ENCODE results near the gene SYT7. TPM values are rescaled to one million over a fixed set of nuclear protein-coding genes. Genes with fewer than 3 reads are reported as not detected.

Gene SYT7
- total RNA-seq, 4 donors from 2014 or later, result 1.3 to 4.2 (median 1.8) TPM

DNA sequence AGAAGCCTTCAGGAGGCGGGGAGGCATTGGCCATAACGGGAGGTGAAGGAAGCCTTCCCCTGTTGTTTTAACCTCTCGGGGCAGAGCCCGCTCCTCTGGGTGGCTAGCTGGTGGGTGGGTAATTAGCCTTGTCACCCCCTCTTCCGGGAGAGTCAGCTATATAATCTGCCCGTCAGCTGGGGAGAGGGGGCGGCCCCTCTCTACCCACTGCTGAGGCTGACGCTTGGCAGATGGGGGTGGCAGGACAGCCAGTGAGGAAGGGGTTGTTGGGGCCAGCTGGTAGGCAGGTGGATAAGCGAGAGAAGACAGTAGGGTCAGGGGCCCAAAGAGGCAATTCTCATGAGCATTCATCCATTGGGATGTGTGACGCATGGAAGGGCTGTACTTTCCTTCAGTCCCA is 33.0 kb upstream of the SYT7 start:
- no peaks in the 10 kb centered on the region for H3K36me3 ChIP-seq
- TF ChIP-seq EP300 (IDR thresholded peaks at IDR 0.05), result no peak
- WGBS, result 52% methylated on average over 9 of the region's 10 CpGs
- H3K27ac ChIP-seq (replicated peaks in 1 of 4), result no peak overlapping the region
- intact Hi-C loops (cut with DNase I), result no loop called here
- H3K27me3 ChIP-seq, result peaks cover 0 to 68% (median 0%) of the 10 kb centered on the region in 4 donors
- H3K4me3 ChIP-seq, result no peak overlapping the region
- H3K9me3 ChIP-seq, result no peaks in the 10 kb centered on the region
- DNase-seq (ENCODE audit: extremely low spot score), result no peak
- H3K4me1 ChIP-seq, result peaks cover 0 to 10% (median 0%) of the 10 kb centered on the region in 4 donors

GRCh38 chr11:61613051-61613450 is 32.2 kb upstream of the SYT7 start:
- Histone ChIP-seq H3K27me3 (peaks cover 0 to 68% (median 0%) of the 10 kb centered on the region in 4 donors), H3K4me3 (no peak overlapping the region), H3K4me1 (peaks cover 0 to 10% (median 0%) of the 10 kb centered on the region in 4 donors), H3K27ac (replicated peaks in 1 of 4) (no peak overlapping the region), H3K9me3 (no peaks in the 10 kb centered on the region), H3K36me3 (no peaks in the 10 kb centered on the region)
- WGBS, result 76% methylated on average over 9 of the region's 9 CpGs
- intact Hi-C loops (cut with DNase I), result no loop called here
- no peak for DNase-seq (ENCODE audit: extremely low spot score)
- TF ChIP-seq POLR2AphosphoS5 (IDR thresholded peaks at IDR 0.05) (no peak), CTCF (IDR thresholded peaks at IDR 0.05) (no peak), EP300 (IDR thresholded peaks at IDR 0.05) (no peak), POLR2A (IDR thresholded peaks at IDR 0.05; ENCODE audit: low read depth) (no peak)

DNA sequence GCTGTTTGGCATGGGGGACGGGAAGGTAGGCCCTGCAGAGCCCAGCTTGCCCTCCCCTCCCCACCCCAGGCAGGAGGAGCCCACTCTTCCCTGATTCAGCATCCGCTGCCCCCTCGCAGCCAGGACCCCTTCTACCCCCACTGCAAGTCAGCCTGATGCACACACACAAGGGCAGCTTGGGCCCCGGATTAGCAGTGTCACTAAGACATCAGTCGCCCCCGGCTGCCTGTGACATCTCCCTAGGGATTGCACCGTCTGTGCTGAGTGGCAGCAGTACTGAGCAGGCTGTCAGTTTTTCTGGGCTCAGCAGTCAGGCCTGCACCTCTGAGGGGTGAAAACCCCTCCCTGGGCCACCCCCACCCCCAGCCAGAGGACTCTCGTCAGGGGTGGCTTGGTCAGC is 30.4 kb upstream of the SYT7 start:
- no peak for TF ChIP-seq EP300 (IDR thresholded peaks at IDR 0.05)
- H3K4me1 ChIP-seq, result peaks cover 0 to 10% (median 0%) of the 10 kb centered on the region in 4 donors
- no peak overlapping the region for H3K4me3 ChIP-seq
- intact Hi-C loops (cut with DNase I), result no loop called here
- WGBS, result 72% methylated on average over 6 of the region's 8 CpGs
- no peaks in the 10 kb centered on the region for H3K36me3 ChIP-seq
- DNase-seq (ENCODE audit: extremely low spot score), result no peak
- H3K27ac ChIP-seq (replicated peaks in 1 of 4), result no peak overlapping the region
- peaks cover 0 to 67% (median 0%) of the 10 kb centered on the region in 4 donors for H3K27me3 ChIP-seq
- H3K9me3 ChIP-seq, result no peaks in the 10 kb centered on the region

DNA sequence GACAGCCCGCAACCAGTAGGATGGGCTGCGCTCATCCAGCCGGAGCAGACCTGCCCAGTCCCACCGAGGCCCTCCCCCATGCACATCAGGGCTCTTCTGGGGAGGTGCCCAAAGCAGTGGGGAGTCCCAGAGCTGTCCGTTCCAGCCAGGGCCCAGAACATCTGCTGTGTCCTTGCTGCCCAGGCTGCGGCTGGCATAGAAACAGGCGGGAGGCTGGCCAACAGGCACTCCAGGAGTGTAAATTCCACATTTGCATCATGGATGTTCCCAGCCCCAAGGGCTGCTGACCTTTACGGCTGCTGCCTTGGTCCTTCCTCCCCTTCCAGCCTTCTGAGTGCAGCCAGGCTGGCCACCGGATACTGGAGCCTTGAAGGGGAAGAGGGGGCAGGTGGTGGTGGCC is 30.0 kb upstream of the SYT7 start:
- Histone ChIP-seq H3K27ac (replicated peaks in 1 of 4) (no peak overlapping the region), H3K4me1 (peaks cover 0 to 10% (median 0%) of the 10 kb centered on the region in 4 donors), H3K27me3 (peaks cover 0 to 71% (median 0%) of the 10 kb centered on the region in 4 donors), H3K9me3 (no peaks in the 10 kb centered on the region), H3K36me3 (no peaks in the 10 kb centered on the region), H3K4me3 (no peak overlapping the region)
- TF ChIP-seq CTCF (IDR thresholded peaks at IDR 0.05), result no peak
- no peak for TF ChIP-seq POLR2A (IDR thresholded peaks at IDR 0.05; ENCODE audit: low read depth)
- TF ChIP-seq EP300 (IDR thresholded peaks at IDR 0.05), result no peak
- TF ChIP-seq POLR2AphosphoS5 (IDR thresholded peaks at IDR 0.05), result no peak
- no CpG with 5 or more reads among the region's 9 CpGs for WGBS
- DNase-seq (ENCODE audit: extremely low spot score), result no peak
- intact Hi-C loops (cut with DNase I), result no loop called here

- peaks cover 0 to 10% (median 0%) of the 10 kb centered on the region in 4 donors for H3K4me1 ChIP-seq
- H3K27ac ChIP-seq (replicated peaks in 1 of 4), result no peak overlapping the region
Measured at GRCh38 chr11:61609980-61610366, 29.1 kb upstream of the SYT7 start.

More at GRCh38 chr11:61609980-61610366, 29.1 kb upstream of the SYT7 start:
- DNase-seq (ENCODE audit: extremely low spot score), result no peak
- no peak overlapping the region for H3K4me3 ChIP-seq
- TF ChIP-seq EP300 (IDR thresholded peaks at IDR 0.05) (no peak), POLR2AphosphoS5 (IDR thresholded peaks at IDR 0.05) (no peak), POLR2A (IDR thresholded peaks at IDR 0.05; ENCODE audit: low read depth) (no peak), CTCF (IDR thresholded peaks at IDR 0.05) (no peak)
- peaks cover 0 to 70% (median 0%) of the 10 kb centered on the region in 4 donors for H3K27me3 ChIP-seq
- H3K36me3 ChIP-seq, result no peaks in the 10 kb centered on the region
- intact Hi-C loops (cut with DNase I), result no loop called here
- no peaks in the 10 kb centered on the region for H3K9me3 ChIP-seq
- WGBS, result 48% methylated on average over 8 of the region's 8 CpGs

Measured in esophagus muscularis mucosa (tissue), 4 donors.